B cell (primary cell): ENCODE results near the gene S100A13. TPM values are rescaled to one million over a fixed set of nuclear protein-coding genes. Genes with fewer than 3 reads are reported as not detected.

Experiments
- ATAC-seq: fragments of 200-7000 bp; cut with Tn5 transposase; one replicate; pipeline ENCODE4 v1.10.0; 2021; ENCODE audit warnings: low read depth, mild to moderate bottlenecking, moderate number of reproducible peaks, moderate library complexity
- CTCF ChIA-PET: fragments of 350-600 bp; sonication (Branson Sonifier 250); formaldehyde crosslinking; loops from one replicate; lab custom pipeline; 2021; ENCODE audit warnings: antibody characterized with exemption, inconsistent platforms; lab: Charles Lee
- POLR2A ChIA-PET: fragments of 350-600 bp; sonication (Branson Sonifier 250); formaldehyde crosslinking; loops from one replicate; lab custom pipeline; 2021; ENCODE audit warnings: antibody characterized with exemption; lab: Charles Lee
- DNase-seq: peaks from one replicate; pipeline ENCODE4 v3.0.0; 2013
- H2AFZ ChIP-seq: 2 replicates; pipeline ENCODE4 v1.6.1; 2012; ENCODE audit warnings: mild to moderate bottlenecking, low read depth, low read length; ENCODE audit not compliant: insufficient read depth, poor library complexity, severe bottlenecking
- H3K27ac ChIP-seq, 2 donors: 1 replicate in 1 of 2; 2 replicates in 1 of 2; pipeline ENCODE4 v1.5.1; 2012 to 2013; ENCODE audit warnings: low read length in 2 of 2, mild to moderate bottlenecking in 2 of 2, moderate library complexity in 1 of 2
- H3K27me3 ChIP-seq, 4 experiments: fragments of 200-600 bp in 1 of 4; sonication (generic) in 1 of 4; replicated peaks in 1 of 4; 1 replicate in 2 of 4; 2 replicates in 2 of 4; pipeline versions ENCODE4 v1.6.1 to v1.7.0; 2013 to 2016; ENCODE audit warnings: low read length in 3 of 4, mild to moderate bottlenecking in 2 of 4, mixed read lengths in 1 of 4, moderate library complexity in 1 of 4; ENCODE audit not compliant: insufficient read depth in 4 of 4, control insufficient read depth in 3 of 4; ENCODE audit errors: control extremely low read depth in 1 of 4
- H3K36me3 ChIP-seq, 2 experiments: replicated peaks in 1 of 2; 1 replicate in 1 of 2; 2 replicates in 1 of 2; pipeline versions ENCODE4 v1.6.1 to v1.7.1; 2013; ENCODE audit warnings: low read length in 1 of 2; ENCODE audit not compliant: insufficient read depth in 2 of 2, control insufficient read depth in 1 of 2; ENCODE audit errors: control extremely low read depth in 1 of 2, extremely low read depth in 1 of 2
- H3K4me1 ChIP-seq, 2 donors: fragments of 200-600 bp in 1 of 2; sonication (generic) in 1 of 2; 1 replicate in 1 of 2; 2 replicates in 1 of 2; pipeline versions ENCODE4 v1.5.1 to v1.6.1; 2013 to 2017; ENCODE audit warnings: low read length in 2 of 2; ENCODE audit not compliant: control insufficient read depth in 2 of 2, insufficient read depth in 2 of 2
- H3K4me2 ChIP-seq: replicated peaks from 2 replicates; pipeline ENCODE3; 2012; ENCODE audit warnings: mild to moderate bottlenecking, low read depth, low read length; ENCODE audit not compliant: poor library complexity, severe bottlenecking
- H3K4me3 ChIP-seq, 5 experiments: fragments of 200-600 bp in 1 of 5; sonication (generic) in 1 of 5; 1 replicate in 3 of 5; 2 replicates in 2 of 5; pipeline versions ENCODE4 v1.5.1 to v1.7.0; 2011 to 2016; ENCODE audit warnings: low read length in 4 of 5, mild to moderate bottlenecking in 4 of 5, low read depth in 2 of 5, control low read depth in 1 of 5, moderate library complexity in 1 of 5; ENCODE audit not compliant: insufficient read depth in 1 of 5; ENCODE audit errors: control extremely low read depth in 1 of 5, extremely low read depth in 1 of 5
- H3K79me2 ChIP-seq: fragments of 200-600 bp; sonication (generic); one replicate; pipeline ENCODE4 v1.6.0; 2016; ENCODE audit warnings: low read length; ENCODE audit not compliant: control insufficient read depth, insufficient read depth
- H3K9ac ChIP-seq: fragments of 200-600 bp; sonication (generic); 2 replicates; pipeline ENCODE4 v1.6.1; 2017; ENCODE audit warnings: mild to moderate bottlenecking, low read length, moderate library complexity
- H3K9me3 ChIP-seq, 3 donors: one replicate each; pipeline versions ENCODE4 v1.6.1 to v1.7.1; 2013; ENCODE audit warnings: low read length in 2 of 3; ENCODE audit not compliant: control insufficient read depth in 2 of 3, insufficient read depth in 1 of 3; ENCODE audit errors: control extremely low read depth in 1 of 3
- H4K20me1 ChIP-seq: 2 replicates; pipeline ENCODE4 v1.6.0; 2012; ENCODE audit warnings: mild to moderate bottlenecking, low read length; ENCODE audit not compliant: insufficient read depth, control insufficient read depth, poor library complexity, severe bottlenecking
- H3K27ac Mint-ChIP-seq: one replicate; pipeline ENCODE4 v1.8.0; 2021; ENCODE audit warnings: mixed read lengths
- H3K27me3 Mint-ChIP-seq: one replicate; pipeline ENCODE4 v1.8.0; 2021; ENCODE audit warnings: mixed read lengths
- H3K4me1 Mint-ChIP-seq: one replicate; pipeline ENCODE4 v1.8.0; 2021; ENCODE audit warnings: mixed read lengths
- H3K4me3 Mint-ChIP-seq: one replicate; pipeline ENCODE4 v1.8.0; 2021; ENCODE audit warnings: mixed read lengths
- H3K9me3 Mint-ChIP-seq: one replicate; pipeline ENCODE4 v1.8.0; 2022; ENCODE audit warnings: mixed read lengths; ENCODE audit not compliant: insufficient read depth
- EZH2 ChIP-seq: IDR thresholded peaks from 2 replicates; pipeline ENCODE4 v1.6.1; 2012; ENCODE audit warnings: borderline replicate concordance, low read depth, mild to moderate bottlenecking, moderate library complexity, low read length; ENCODE audit not compliant: insufficient read depth, poor library complexity, severe bottlenecking
- whole genome bisulfite sequencing: methylation state at CpG from one replicate; pipeline ENCODE4 v1.1.5; 2013; ENCODE audit warnings: missing lambda C conversion rate; ENCODE audit not compliant: insufficient coverage; 5-methylcytosine and 5-hydroxymethylcytosine counted together
- intact Hi-C: fragments of 100-400 bp; cut with micrococcal nuclease; formaldehyde crosslinking; loops from one replicate; pipeline ENCODE4 v1.10.0; 2022
- polyA plus RNA-seq: library from polyadenylated mRNA; depleted of rRNA; stranded (reverse); fragments of >200 nt; gene quantifications from 2 replicates; pipeline ENCODE4 v1.2.3, GENCODE V29; 2012
- total RNA-seq, 2 donors: library from RNA; stranded (reverse); fragments of 120-200 nt in 1 of 2; gene quantifications; 1 replicate in 1 of 2; 2 replicates in 1 of 2; pipeline versions ENCODE4 v1.2.3 to v1.2.4, GENCODE V29; 2013 to 2022
- TF ChIP-seq, protein P1 (sequence below): fragments of 200-600 bp; IDR thresholded peaks from one replicate; pipeline ENCODE4 v1.8.0; 2022; ENCODE audit warnings: antibody characterized with exemption, mild to moderate bottlenecking

Gene S100A13
- total and polyA plus RNA-seq, 2 donors (not counting 1 experiment from before 2014, with no cell fraction given) = 9.8 to 17.8 TPM

DNA sequence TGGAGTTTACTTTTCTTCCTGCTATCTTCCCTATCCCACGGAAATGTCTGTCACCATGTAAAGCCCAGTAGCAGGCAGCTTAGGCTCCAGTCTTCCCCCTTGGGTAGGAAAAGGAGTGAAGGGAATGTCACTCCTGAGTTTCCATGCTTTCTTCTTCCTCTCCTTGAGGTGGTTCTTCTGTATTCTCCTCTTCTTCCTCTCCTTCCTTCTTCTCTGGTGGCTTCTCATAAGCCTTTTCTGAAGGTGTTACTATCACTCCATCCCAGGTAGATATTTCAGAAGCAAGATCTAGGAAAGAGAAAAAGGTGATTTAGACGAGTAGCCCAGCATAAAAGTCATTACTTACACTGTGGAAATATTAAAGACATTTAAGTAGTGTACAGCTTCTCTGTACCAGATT is 35.0 kb upstream of the S100A13 start:
- H3K4me3 Mint-ChIP-seq = no peak overlapping the region
- POLR2A ChIA-PET = no interaction called here
- Histone ChIP-seq H3K4me3 (no peak overlapping the region), H3K79me2 (peaks cover 20% of the 10 kb centered on the region), H3K4me1 (peaks cover 5 to 15% of the 10 kb centered on the region in 2 donors), H3K9ac (no peak overlapping the region), H3K36me3 (peaks cover 9 to 67% of the 10 kb centered on the region in 2 experiments), H3K9me3 (no peaks in the 10 kb centered on the region), H3K27me3 (no peaks in the 10 kb centered on the region), H3K4me2 (no peak overlapping the region), H3K27ac (no peak overlapping the region), H2AFZ (no peak overlapping the region), H4K20me1 (no peaks in the 10 kb centered on the region)
- CTCF ChIA-PET = no interaction called here
- H3K9me3 Mint-ChIP-seq = no peaks in the 10 kb centered on the region
- H3K27ac Mint-ChIP-seq = peak overlapping the region; percentile 65
- H3K27me3 Mint-ChIP-seq = no peaks in the 10 kb centered on the region
- no peak for ATAC-seq
- TF ChIP-seq, protein P1, sequence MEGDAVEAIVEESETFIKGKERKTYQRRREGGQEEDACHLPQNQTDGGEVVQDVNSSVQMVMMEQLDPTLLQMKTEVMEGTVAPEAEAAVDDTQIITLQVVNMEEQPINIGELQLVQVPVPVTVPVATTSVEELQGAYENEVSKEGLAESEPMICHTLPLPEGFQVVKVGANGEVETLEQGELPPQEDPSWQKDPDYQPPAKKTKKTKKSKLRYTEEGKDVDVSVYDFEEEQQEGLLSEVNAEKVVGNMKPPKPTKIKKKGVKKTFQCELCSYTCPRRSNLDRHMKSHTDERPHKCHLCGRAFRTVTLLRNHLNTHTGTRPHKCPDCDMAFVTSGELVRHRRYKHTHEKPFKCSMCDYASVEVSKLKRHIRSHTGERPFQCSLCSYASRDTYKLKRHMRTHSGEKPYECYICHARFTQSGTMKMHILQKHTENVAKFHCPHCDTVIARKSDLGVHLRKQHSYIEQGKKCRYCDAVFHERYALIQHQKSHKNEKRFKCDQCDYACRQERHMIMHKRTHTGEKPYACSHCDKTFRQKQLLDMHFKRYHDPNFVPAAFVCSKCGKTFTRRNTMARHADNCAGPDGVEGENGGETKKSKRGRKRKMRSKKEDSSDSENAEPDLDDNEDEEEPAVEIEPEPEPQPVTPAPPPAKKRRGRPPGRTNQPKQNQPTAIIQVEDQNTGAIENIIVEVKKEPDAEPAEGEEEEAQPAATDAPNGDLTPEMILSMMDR = no peak
- no peak for TF ChIP-seq EZH2
- DNase-seq = no peak
- H3K4me1 Mint-ChIP-seq = peaks cover 12% of the 10 kb centered on the region
- no CpG with 5 or more reads among the region's 2 CpGs for WGBS
- intact Hi-C loops = no loop called here

DNA sequence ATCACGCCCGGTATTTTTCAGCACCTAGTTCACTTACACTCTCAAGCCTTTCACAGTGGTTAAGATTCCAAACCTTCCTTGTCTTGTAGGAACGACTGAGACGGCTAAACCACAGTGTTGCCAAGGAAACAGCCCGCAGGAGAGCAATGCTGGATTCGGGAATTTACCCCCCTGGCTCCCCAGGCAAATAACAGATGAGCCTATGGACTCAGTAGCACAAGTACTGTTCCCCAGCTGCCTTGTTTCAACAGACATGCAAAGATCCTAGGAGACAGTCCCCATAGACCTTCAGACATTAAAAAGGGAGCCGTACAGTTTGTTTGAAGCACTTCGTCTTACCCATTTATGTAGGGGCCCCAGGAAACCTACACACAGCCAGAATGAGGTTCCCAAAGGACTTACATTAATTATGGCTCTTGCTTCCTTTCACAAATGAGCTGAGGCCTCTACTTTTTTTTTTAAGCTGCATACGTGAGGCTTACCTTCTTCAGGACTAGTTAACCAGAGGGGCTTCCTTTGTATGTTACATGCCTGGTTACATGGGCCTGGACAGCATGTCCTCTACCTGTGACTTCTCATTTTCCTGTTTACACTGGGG is 33.9 kb upstream of the S100A13 start:
- Histone ChIP-seq H2AFZ (no peak overlapping the region), H3K79me2 (peaks cover 20% of the 10 kb centered on the region), H3K27ac (no peak overlapping the region), H3K9me3 (no peaks in the 10 kb centered on the region), H3K4me1 (peaks cover 5 to 15% of the 10 kb centered on the region in 2 donors), H3K9ac (no peak overlapping the region), H3K36me3 (peaks cover 9 to 57% of the 10 kb centered on the region in 2 experiments), H3K27me3 (no peaks in the 10 kb centered on the region), H3K4me3 (no peak overlapping the region), H3K4me2 (no peak overlapping the region), H4K20me1 (no peaks in the 10 kb centered on the region)
- H3K9me3 Mint-ChIP-seq = no peaks in the 10 kb centered on the region
- H3K27ac Mint-ChIP-seq = no peak overlapping the region
- ChIA-PET CTCF (no interaction called here), POLR2A (no interaction called here)
- no peak overlapping the region for H3K4me3 Mint-ChIP-seq
- ATAC-seq (no peak), DNase-seq (no peak)
- peaks cover 12% of the 10 kb centered on the region for H3K4me1 Mint-ChIP-seq
- intact Hi-C loops = no loop called here
- no peaks in the 10 kb centered on the region for H3K27me3 Mint-ChIP-seq
- WGBS = 79% methylated on average over 6 of the region's 9 CpGs
- TF ChIP-seq EZH2 = no peak
- TF ChIP-seq, protein P1 = no peak
